ENCODE data around the gene PRRG4.

Gene PRRG4

DNA sequence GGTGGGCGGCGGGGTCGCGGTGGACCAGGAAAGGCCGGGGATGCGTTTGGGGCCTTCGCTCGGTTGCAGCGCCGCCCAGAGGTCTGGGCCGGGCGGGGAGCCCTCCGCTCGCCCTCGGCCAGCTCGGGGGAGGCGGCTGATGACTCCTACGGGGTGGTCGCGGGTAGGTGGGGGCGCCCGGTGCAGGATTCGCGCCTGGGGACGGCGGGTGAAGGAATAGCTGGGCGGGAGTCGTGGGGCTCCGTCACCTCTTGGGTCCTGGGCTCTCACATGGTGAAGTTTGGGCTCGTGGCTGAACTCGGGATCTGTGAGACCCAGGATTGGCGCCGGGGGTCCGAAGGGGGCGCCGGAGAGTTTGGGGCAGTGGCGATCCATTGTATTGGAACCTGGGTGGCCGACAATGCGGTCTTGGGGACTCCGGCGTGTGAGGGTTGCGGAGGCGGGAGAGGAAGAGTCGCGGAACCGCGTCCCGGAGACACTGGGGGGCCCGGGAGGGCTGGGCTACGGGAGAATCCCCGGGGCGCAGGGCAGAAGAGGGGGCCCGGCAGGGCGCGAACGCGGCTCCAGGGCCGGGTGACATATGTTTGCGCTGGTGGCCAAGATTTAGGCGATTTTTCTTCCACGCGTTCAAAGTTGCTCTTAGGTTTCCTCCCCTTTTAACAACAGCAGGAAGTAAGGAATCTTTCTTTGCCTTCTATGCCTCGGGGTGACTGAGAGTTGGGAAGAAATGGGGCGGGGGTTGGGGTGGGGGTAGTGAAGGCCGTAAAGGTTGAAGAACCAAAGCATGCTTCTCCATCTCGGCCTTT, 63.8 kb downstream of the PRRG4 start:
- Histone ChIP-seq H3K27ac (ENCODE audit: low read depth, low read length) (peak overlapping the region; percentile 97), H3K4me1 (ENCODE audit: control insufficient read depth, insufficient read depth, low read length) (peaks cover 35% of the 10 kb centered on the region), H3K4me3 (ENCODE audit: low read depth, low read length) (peak overlapping the region; percentile 90)

DNA sequence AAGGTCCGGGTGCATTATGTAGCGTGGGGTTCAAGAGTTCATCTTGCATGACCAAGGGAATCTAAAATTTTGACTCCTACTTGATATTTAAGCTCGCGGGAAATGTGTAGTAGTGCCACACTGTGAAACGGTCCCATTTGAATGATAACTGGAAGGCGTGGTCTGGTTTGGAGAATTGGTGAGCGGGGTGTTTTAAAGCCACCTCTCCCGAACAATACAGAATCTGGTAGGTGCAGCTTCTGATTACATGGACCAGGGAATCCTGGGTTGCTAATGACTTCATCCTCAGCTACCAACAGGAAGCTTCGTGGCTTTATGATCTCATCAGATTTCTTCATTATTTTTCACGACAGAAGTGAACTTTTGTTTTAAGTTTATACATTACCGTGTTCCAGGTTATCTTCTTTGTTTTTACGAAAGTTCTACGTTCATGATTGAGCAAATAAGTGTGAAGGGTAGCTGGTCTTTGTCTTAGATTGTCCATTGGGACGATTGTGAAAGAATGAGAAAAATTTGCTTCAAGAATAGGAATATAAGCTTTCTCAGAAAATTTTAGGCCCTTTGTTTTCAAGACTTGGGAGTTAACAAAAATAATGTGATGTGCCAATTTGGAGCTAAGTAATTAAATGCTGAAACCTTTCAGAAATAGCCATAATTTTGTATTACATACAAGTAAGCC, 64.6 kb downstream of the PRRG4 start:
- Histone ChIP-seq H3K4me3 (ENCODE audit: low read depth, low read length) (peak overlapping the region; percentile 90), H3K9ac (ENCODE audit: low read length) (peak overlapping the region; percentile 97), H3K27me3 (ENCODE audit: control insufficient read depth, insufficient read depth, low read length) (no peaks in the 10 kb centered on the region), H3K9me3 (ENCODE audit: control insufficient read depth, insufficient read depth, low read depth, low read length) (no peaks in the 10 kb centered on the region), H3K36me3 (ENCODE audit: control insufficient read depth, insufficient read depth, low read length) (peaks cover 13% of the 10 kb centered on the region), H3K4me1 (ENCODE audit: control insufficient read depth, insufficient read depth, low read length) (peaks cover 35% of the 10 kb centered on the region), H3K27ac (ENCODE audit: low read depth, low read length) (peak overlapping the region; percentile 97)

More for the DNA sequence above, 63.8 kb downstream of the PRRG4 start:
- no peaks in the 10 kb centered on the region for H3K9me3 ChIP-seq (ENCODE audit: control insufficient read depth, insufficient read depth, low read depth, low read length)
- peak overlapping the region; percentile 97 for H3K9ac ChIP-seq (ENCODE audit: low read length)
- peaks cover 7% of the 10 kb centered on the region for H3K36me3 ChIP-seq (ENCODE audit: control insufficient read depth, insufficient read depth, low read length)
- no peaks in the 10 kb centered on the region for H3K27me3 ChIP-seq (ENCODE audit: control insufficient read depth, insufficient read depth, low read length)

DNA sequence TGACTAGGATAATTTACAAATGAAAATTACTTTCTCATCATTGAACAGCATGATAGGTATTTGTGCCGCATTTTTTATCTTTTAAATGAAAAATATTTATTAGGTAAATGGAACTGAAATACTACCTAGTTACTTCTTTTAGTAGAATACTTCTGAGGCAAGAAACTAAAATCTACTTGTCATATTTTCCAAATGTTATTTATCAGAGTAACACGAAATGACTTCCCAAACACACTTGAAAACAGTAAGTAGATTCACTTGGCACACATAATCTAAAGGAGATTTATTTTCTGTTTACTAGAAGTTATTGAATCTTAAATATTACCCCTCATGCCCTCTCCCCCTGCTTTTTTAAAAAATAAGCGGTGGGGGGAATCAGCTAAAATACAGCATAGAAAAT, 65.2 kb downstream of the PRRG4 start:
- H3K36me3 ChIP-seq (ENCODE audit: control insufficient read depth, insufficient read depth, low read length), result peaks cover 18% of the 10 kb centered on the region
- peaks cover 35% of the 10 kb centered on the region for H3K4me1 ChIP-seq (ENCODE audit: control insufficient read depth, insufficient read depth, low read length)
- peak overlapping the region; percentile 97 for H3K9ac ChIP-seq (ENCODE audit: low read length)
- no peaks in the 10 kb centered on the region for H3K9me3 ChIP-seq (ENCODE audit: control insufficient read depth, insufficient read depth, low read depth, low read length)
- peak overlapping the region; percentile 43; the same call in 1 of the 2 replicates for H3K27ac ChIP-seq (ENCODE audit: low read depth, low read length)
- H3K4me3 ChIP-seq (ENCODE audit: low read depth, low read length), result peak overlapping the region; percentile 90
- no peaks in the 10 kb centered on the region for H3K27me3 ChIP-seq (ENCODE audit: control insufficient read depth, insufficient read depth, low read length)

DNA sequence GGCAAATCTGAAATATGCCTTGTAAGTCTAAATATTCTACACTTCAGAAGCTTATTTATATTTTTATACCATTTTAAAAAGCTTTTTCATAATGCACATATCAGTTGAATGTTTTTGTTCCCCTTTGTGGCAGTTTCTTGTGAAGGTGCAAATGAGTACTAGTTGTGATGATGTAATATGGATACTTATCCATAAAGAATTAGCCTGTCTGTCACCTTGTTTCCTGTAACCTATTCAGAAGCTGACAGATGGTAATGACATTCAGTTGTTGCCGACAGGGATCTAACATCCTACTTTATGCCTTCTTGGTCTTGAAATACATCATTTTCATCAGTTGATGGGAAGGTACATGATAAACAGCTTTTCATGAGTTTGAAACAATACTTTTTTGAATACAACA, 65.7 kb downstream of the PRRG4 start:
- peaks cover 32% of the 10 kb centered on the region for H3K4me1 ChIP-seq (ENCODE audit: control insufficient read depth, insufficient read depth, low read length)
- H3K27ac ChIP-seq (ENCODE audit: low read depth, low read length), result no peak overlapping the region
- peaks cover 20% of the 10 kb centered on the region for H3K36me3 ChIP-seq (ENCODE audit: control insufficient read depth, insufficient read depth, low read length)
- H3K27me3 ChIP-seq (ENCODE audit: control insufficient read depth, insufficient read depth, low read length), result no peaks in the 10 kb centered on the region
- H3K9ac ChIP-seq (ENCODE audit: low read length), result no peak overlapping the region
- H3K4me3 ChIP-seq (ENCODE audit: low read depth, low read length), result peak overlapping the region; percentile 90
- no peaks in the 10 kb centered on the region for H3K9me3 ChIP-seq (ENCODE audit: control insufficient read depth, insufficient read depth, low read depth, low read length)

DNA sequence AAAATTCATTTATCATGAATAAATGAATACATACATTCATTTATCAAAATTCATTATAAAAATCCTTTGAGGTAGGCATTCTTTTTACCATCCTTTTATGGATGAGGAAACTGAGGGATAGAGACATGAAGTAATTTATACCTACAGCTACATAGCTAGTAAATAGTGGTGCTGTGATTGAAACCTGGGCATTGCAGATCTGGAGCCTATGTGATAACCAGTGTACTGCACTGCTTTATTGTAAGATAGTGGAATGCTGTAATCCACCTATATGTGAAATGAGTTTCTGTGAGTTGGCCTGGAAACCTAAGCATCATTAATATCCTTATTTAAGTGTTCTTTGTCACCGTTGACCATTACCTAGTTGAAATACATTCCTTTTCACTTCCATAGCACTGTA, 67.4 kb downstream of the PRRG4 start:
- H3K9ac ChIP-seq (ENCODE audit: low read length), result no peak overlapping the region
- H3K27ac ChIP-seq (ENCODE audit: low read depth, low read length), result no peak overlapping the region; the same call in 1 of the 2 replicates
- H3K4me3 ChIP-seq (ENCODE audit: low read depth, low read length), result no peak overlapping the region
- H3K9me3 ChIP-seq (ENCODE audit: control insufficient read depth, insufficient read depth, low read depth, low read length), result no peaks in the 10 kb centered on the region
- H3K4me1 ChIP-seq (ENCODE audit: control insufficient read depth, insufficient read depth, low read length), result peaks cover 30% of the 10 kb centered on the region
- peaks cover 23% of the 10 kb centered on the region for H3K36me3 ChIP-seq (ENCODE audit: control insufficient read depth, insufficient read depth, low read length)
- H3K27me3 ChIP-seq (ENCODE audit: control insufficient read depth, insufficient read depth, low read length), result no peaks in the 10 kb centered on the region

DNA sequence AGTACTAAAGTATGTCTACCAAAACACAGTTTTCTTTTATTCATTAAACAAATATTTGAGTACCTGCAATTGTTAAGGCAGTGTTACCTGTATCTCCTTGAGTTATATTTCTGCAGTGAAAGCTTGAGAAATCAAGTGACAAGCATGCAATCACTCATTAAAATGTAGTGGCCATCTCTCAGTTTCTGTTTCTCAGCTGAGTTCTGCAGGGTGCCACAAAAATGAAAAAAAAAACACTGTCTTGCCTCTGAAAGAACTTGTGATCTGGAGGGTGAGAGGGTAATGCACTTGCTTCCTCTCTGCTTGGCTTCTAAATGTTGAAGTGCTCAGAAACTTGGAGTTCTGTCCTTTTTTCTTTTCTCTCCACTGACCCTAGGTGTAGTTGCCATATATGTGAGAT, 69.7 kb downstream of the PRRG4 start:
- no peak overlapping the region for H3K4me3 ChIP-seq (ENCODE audit: low read depth, low read length)
- no peak overlapping the region for H3K9ac ChIP-seq (ENCODE audit: low read length)
- H3K9me3 ChIP-seq (ENCODE audit: control insufficient read depth, insufficient read depth, low read depth, low read length), result no peaks in the 10 kb centered on the region
- H3K27me3 ChIP-seq (ENCODE audit: control insufficient read depth, insufficient read depth, low read length), result no peaks in the 10 kb centered on the region
- H3K27ac ChIP-seq (ENCODE audit: low read depth, low read length), result no peak overlapping the region
- peaks cover 34% of the 10 kb centered on the region for H3K4me1 ChIP-seq (ENCODE audit: control insufficient read depth, insufficient read depth, low read length)
- peaks cover 23% of the 10 kb centered on the region for H3K36me3 ChIP-seq (ENCODE audit: control insufficient read depth, insufficient read depth, low read length)

DNA sequence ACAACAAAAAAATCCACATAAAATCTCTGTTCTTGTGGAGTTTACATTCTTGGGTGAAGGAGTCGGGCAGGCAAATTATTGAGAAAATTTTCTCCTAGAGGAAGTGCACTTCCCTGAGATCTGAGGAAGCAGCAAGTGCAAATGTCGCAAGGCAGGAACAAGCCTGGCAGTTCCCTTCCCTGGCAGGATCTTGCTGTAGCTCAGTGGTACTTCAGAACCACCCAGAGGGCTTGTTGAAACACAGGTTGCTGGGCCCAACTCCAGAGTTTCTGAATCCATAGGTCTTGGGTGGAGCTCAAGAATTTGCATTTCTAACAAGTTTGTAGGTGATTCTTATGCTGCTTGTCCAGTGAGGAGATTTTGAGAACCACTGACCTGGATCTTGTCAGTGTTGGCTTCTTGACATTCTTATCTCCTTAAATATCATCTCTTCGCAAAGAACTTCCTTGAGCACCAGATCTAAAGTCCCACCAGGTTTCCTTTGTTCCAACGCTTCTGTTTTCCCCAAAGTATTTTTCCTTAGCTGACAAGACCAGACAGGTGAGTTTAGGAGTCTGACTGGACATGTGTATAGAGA, 72.5 kb downstream of the PRRG4 start:
- H3K27ac ChIP-seq (ENCODE audit: low read depth, low read length), result no peak overlapping the region
- H3K9ac ChIP-seq (ENCODE audit: low read length), result no peak overlapping the region

DNA sequence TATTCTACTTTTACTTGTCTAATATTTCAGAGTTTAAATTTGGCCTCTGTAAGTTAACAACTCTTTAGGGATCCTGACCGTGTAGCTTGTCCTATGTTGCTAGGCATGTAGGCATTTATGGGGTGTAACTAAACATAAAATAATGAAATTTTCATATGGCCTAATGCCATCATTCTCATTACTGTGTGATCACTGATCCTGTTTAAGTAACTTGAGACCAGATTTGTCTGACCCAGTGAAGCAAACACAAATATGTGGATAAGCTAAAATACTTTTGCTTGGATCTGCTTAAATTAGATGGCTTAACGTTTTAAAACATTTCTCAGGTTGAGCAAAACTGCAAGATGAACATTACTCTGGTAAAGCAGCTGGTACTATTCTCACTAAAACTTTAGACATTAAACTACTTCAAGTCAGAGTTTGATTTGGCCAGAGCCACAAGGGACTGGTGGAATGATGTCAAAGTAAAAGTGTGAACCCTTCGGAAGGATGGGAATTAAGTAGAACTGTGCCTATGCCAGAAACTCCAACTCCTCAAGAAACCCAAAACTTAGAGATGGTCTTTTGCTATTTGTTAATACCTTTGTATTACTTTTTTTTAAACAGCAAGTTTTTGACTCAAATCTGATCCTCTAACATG, 75.4 kb downstream of the PRRG4 start:
- Histone ChIP-seq H3K27me3 (ENCODE audit: control insufficient read depth, insufficient read depth, low read length) (no peaks in the 10 kb centered on the region), H3K4me1 (ENCODE audit: control insufficient read depth, insufficient read depth, low read length) (0 out of 2 replicates have a peak, but pooled peaks cover 10% of the 10 kb centered on the region), H3K36me3 (ENCODE audit: control insufficient read depth, insufficient read depth, low read length) (peaks cover 6% of the 10 kb centered on the region), H3K27ac (ENCODE audit: low read depth, low read length) (no peak overlapping the region), H3K4me3 (ENCODE audit: low read depth, low read length) (no peak overlapping the region), H3K9ac (ENCODE audit: low read length) (no peak overlapping the region), H3K9me3 (ENCODE audit: control insufficient read depth, insufficient read depth, low read depth, low read length) (no peaks in the 10 kb centered on the region)

More for the DNA sequence above, 72.5 kb downstream of the PRRG4 start:
- Histone ChIP-seq H3K36me3 (ENCODE audit: control insufficient read depth, insufficient read depth, low read length) (peaks cover 22% of the 10 kb centered on the region), H3K4me1 (ENCODE audit: control insufficient read depth, insufficient read depth, low read length) (peaks cover 18% of the 10 kb centered on the region), H3K4me3 (ENCODE audit: low read depth, low read length) (no peak overlapping the region), H3K9me3 (ENCODE audit: control insufficient read depth, insufficient read depth, low read depth, low read length) (no peaks in the 10 kb centered on the region), H3K27me3 (ENCODE audit: control insufficient read depth, insufficient read depth, low read length) (no peaks in the 10 kb centered on the region)
